K562 (cell line): Measurements from ENCODE around the gene C6orf15. TPM values are rescaled to one million over a fixed set of nuclear protein-coding genes. Genes with fewer than 3 reads are reported as not detected.

Source experiments
- ATAC-seq: fragments of 200-7000 bp; cut with Tn5 transposase; 3 replicates; pipeline ENCODE4 v1.9.1; 2020; ENCODE audit warnings: moderate library complexity
- BruUV-seq: library from RNA; stranded (reverse); fragments of 400-500 nt; replicated peaks from 2 replicates; lab custom pipeline; 2021; lab: Mats Ljungman, UMichigan
- CTCF ChIA-PET: fragments of 300-600 bp; formaldehyde crosslinking; extraction: SDS; loops from one replicate; lab custom pipeline; 2021; ENCODE audit warnings: low intra/inter-chr PET ratio; lab: Yijun Ruan, JAX
- POLR2A ChIA-PET: fragments of 300-600, 350-650 bp; sonication (Branson Sonifier 250); formaldehyde crosslinking; extraction: SDS; loops from one replicate; lab custom pipeline; 2021; ENCODE audit warnings: antibody characterized with exemption, inconsistent platforms; lab: Yijun Ruan, JAX
- DNase-seq, 4 experiments: peaks; one replicate each; pipeline versions ENCODE4 v3.0.0 to v3.0.0-alpha.2; 2011 to 2018; ENCODE audit warnings: low spot score in 3 of 4, mixed read lengths in 3 of 4; ENCODE audit errors: extremely low read depth in 1 of 4
- FAIRE-seq: peaks from 2 replicates; lab custom pipeline; 2011; peaks lifted over from hg19 to GRCh38; lab: Jason Lieb, UNC
- H2AFZ ChIP-seq: 2 replicates; pipeline ENCODE4 v1.6.0; 2011; ENCODE audit warnings: low read depth, low read length, control low read depth, inconsistent platforms
- H3K27ac ChIP-seq: fragments of 200-600 bp; 3 replicates; pipeline ENCODE4 v1.8.0; 2011; ENCODE audit warnings: low read depth, mild to moderate bottlenecking, control low read depth, inconsistent platforms, low read length, moderate library complexity, mixed read lengths; ENCODE audit errors: extremely low read depth
- H3K27me3 ChIP-seq, 2 experiments: fragments of 300-600 bp in 1 of 2; 2 replicates in 1 of 2; 3 replicates in 1 of 2; pipeline versions ENCODE4 v1.6.0 to v1.8.0; 2011; ENCODE audit warnings: inconsistent platforms in 2 of 2, low read length in 2 of 2, mild to moderate bottlenecking in 1 of 2, mixed read lengths in 1 of 2, moderate library complexity in 1 of 2; ENCODE audit not compliant: control insufficient read depth in 2 of 2, insufficient read depth in 2 of 2
- H3K36me3 ChIP-seq: fragments of 300-600 bp; 3 replicates; pipeline ENCODE4 v1.8.0; 2011; ENCODE audit warnings: mild to moderate bottlenecking, low read length, inconsistent platforms; ENCODE audit not compliant: control insufficient read depth, insufficient read depth
- H3K4me1 ChIP-seq, 2 experiments: fragments of 200-600 bp in 1 of 2; replicated peaks in 1 of 2; 2 replicates in 1 of 2; 3 replicates in 1 of 2; pipeline versions ENCODE4 v1.5.1 to v1.8.0; 2011; ENCODE audit warnings: inconsistent platforms in 2 of 2, low read length in 2 of 2, mild to moderate bottlenecking in 1 of 2, mixed read lengths in 1 of 2, moderate library complexity in 1 of 2; ENCODE audit not compliant: control insufficient read depth in 2 of 2, insufficient read depth in 2 of 2
- H3K4me2 ChIP-seq: 2 replicates; pipeline ENCODE4 v1.6.1; 2011; ENCODE audit warnings: low read length, control low read depth, inconsistent platforms, mixed read lengths; ENCODE audit not compliant: insufficient read depth
- H3K4me3 ChIP-seq: fragments of 200-600 bp; sonication (generic), shearing (Covaris generic); 2 replicates; pipeline ENCODE4 v1.5.1; 2016; ENCODE audit warnings: control low read depth, inconsistent platforms
- H3K79me2 ChIP-seq: fragments of 200-600 bp; 3 replicates; pipeline ENCODE4 v1.8.0; 2011; ENCODE audit warnings: low read length, inconsistent platforms; ENCODE audit not compliant: control insufficient read depth, insufficient read depth
- H3K9ac ChIP-seq, 2 experiments: 2 replicates each; pipeline versions ENCODE4 v1.6.0 to v1.6.1; 2011; ENCODE audit warnings: low read depth in 2 of 2, low read length in 2 of 2, control low read depth in 1 of 2, inconsistent platforms in 1 of 2, mild to moderate bottlenecking in 1 of 2, mixed read lengths in 1 of 2; ENCODE audit not compliant: insufficient read depth in 1 of 2
- H3K9me1 ChIP-seq: one replicate; pipeline ENCODE4 v1.6.0; 2011; ENCODE audit warnings: inconsistent platforms, mild to moderate bottlenecking, low read length, moderate library complexity; ENCODE audit not compliant: control insufficient read depth, insufficient read depth
- H3K9me3 ChIP-seq: replicated peaks from 2 replicates; pipeline ENCODE4 v1.5.1; 2011; ENCODE audit warnings: low read depth, low read length, inconsistent platforms; ENCODE audit not compliant: control insufficient read depth, insufficient read depth
- H4K20me1 ChIP-seq: replicated peaks from 2 replicates; pipeline ENCODE4 v1.6.1; 2011; ENCODE audit warnings: low read length, inconsistent platforms, mixed read lengths; ENCODE audit not compliant: control insufficient read depth, insufficient read depth
- ATF7 ChIP-seq: fragments of 450-650 bp; IDR thresholded peaks from 2 replicates; pipeline ENCODE4 v1.7.1; 2014; ENCODE audit warnings: mild to moderate bottlenecking, moderate library complexity
- HNRNPK ChIP-seq: fragments of 200-400 bp; formaldehyde crosslinking; IDR thresholded peaks from one replicate; pipeline ENCODE4 v1.6.1; 2018; ENCODE audit warnings: mild to moderate bottlenecking, low read depth, low read length; ENCODE audit not compliant: poor library complexity, severe bottlenecking
- PHTF2 ChIP-seq: fragments of 250-450 bp; sonication (Bioruptor Pico); IDR thresholded peaks from 2 replicates; pipeline ENCODE4 v1.5.0; 2021; ENCODE audit warnings: mild to moderate bottlenecking
- POLR3G ChIP-seq: IDR thresholded peaks from 2 replicates; pipeline ENCODE4 v1.6.1; 2011; ENCODE audit not compliant: insufficient read length, insufficient replicate concordance; ENCODE audit errors: extremely low read depth
- SIRT6 ChIP-seq: IDR thresholded peaks from one replicate; pipeline ENCODE4 v1.6.1; 2012; ENCODE audit warnings: low read depth, mild to moderate bottlenecking, control low read depth, inconsistent platforms, low read length, moderate library complexity
- WGBS: fragments of 100-300 bp; shearing (Covaris generic); methylation state at CpG from one replicate; pipeline ENCODE4 v1.1.6; 2016; ENCODE audit warnings: low coverage, mixed read lengths; ENCODE audit not compliant: insufficient coverage; ENCODE audit errors: missing lambda C conversion rate; 5-methylcytosine and 5-hydroxymethylcytosine counted together
- in situ Hi-C: fragments of 300-500 bp; cut with MboI; formaldehyde crosslinking; loops from 4 replicates; pipeline ENCODE4 v1.15.0; 2018; ENCODE audit warnings: inconsistent platforms, mixed read lengths
- intact Hi-C: fragments of 100-400 bp; cut with micrococcal nuclease; formaldehyde crosslinking; loops from 2 replicates; pipeline ENCODE4 v1.14.2; 2022
- polyA plus RNA-seq, 8 experiments: library from polyadenylated mRNA; depleted of rRNA in 4 of 8; stranded (reverse) in 5 of 8; unstranded in 3 of 8; fragments of >200 nt; fragmentation: Nextera tagmentation in 2 of 8; fragmentation: Illumina TruSeq in 1 of 8; extraction: Ambion mirVana in 2 of 8; extraction: Trizol in 1 of 8; gene quantifications; 2 replicates each; pipeline versions ENCODE4 v1.2.1 to v1.2.3, GENCODE V29; 2011 to 2014; ENCODE audit warnings: inconsistent platforms in 1 of 8, missing spikeins in 1 of 8
- total RNA-seq, 7 experiments: library from RNA; depleted of rRNA in 6 of 7; stranded (reverse); fragments of >200 nt in 6 of 7; fragmentation: Illumina TruSeq in 2 of 7; extraction: Trizol in 2 of 7; gene quantifications; 2 replicates each; pipeline versions ENCODE4 v1.2.1 to v1.2.3, GENCODE V29; 2011 to 2021; ENCODE audit warnings: low replicate concordance in 1 of 7
- TF ChIP-seq, protein P1 (sequence below): fragments of 250-450 bp; sonication (Bioruptor Pico); IDR thresholded peaks from 2 replicates; pipeline ENCODE4 v1.4.0; 2020

C6orf15 gene
- total and polyA plus RNA-seq, 9 of the 15 experiments (the other 6 are each of a cell fraction or from before 2014, with no cell fraction given): not detected

DNA sequence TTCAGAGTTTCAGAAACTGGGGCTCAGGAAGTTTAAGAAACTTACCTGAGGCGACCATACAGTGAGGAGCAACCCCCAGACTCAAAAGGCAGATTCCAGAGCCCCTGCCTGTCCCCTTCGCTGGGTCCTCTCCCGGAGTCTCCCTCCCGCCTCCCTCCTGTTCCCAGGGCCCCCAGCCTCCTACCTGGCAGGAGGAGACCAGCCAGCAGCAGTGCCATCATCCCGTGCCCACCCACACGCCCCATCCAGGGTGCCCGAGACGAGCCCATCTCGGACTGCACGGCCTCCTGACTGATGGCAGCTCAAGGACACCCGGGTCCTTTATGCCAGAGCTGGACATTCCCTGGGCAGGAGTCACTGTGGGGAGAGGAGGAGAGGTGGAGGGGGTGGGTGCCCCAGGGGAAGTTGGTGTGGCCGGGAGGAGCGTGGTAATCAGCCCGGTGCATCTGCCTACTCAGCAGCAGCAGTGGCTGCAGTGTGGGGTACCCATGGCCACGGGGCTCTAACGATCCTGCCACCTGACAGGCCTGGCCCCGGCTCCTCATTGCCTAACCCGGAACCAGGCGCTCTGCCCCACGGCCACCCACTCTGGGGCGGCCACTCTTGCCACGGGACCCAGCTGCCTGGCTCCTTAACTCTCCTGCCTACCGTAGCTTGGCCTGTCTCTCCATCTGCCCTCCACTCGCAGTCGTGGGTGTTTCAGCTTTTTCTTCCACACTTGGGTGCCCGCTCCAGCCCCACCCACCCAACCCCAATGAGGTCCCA, 8.0 kb upstream of the C6orf15 start, which contains the start of gene CDSN (continued):
- TF ChIP-seq, protein P1, sequence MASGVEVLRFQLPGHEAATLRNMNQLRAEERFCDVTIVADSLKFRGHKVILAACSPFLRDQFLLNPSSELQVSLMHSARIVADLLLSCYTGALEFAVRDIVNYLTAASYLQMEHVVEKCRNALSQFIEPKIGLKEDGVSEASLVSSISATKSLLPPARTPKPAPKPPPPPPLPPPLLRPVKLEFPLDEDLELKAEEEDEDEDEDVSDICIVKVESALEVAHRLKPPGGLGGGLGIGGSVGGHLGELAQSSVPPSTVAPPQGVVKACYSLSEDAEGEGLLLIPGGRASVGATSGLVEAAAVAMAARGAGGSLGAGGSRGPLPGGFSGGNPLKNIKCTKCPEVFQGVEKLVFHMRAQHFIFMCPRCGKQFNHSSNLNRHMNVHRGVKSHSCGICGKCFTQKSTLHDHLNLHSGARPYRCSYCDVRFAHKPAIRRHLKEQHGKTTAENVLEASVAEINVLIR (CRISPR knock-in tag): no peak
- no peak for TF ChIP-seq ATF7
- TF ChIP-seq HNRNPK: no peak
- TF ChIP-seq PHTF2: no peak
- no peak for TF ChIP-seq POLR3G

DNA sequence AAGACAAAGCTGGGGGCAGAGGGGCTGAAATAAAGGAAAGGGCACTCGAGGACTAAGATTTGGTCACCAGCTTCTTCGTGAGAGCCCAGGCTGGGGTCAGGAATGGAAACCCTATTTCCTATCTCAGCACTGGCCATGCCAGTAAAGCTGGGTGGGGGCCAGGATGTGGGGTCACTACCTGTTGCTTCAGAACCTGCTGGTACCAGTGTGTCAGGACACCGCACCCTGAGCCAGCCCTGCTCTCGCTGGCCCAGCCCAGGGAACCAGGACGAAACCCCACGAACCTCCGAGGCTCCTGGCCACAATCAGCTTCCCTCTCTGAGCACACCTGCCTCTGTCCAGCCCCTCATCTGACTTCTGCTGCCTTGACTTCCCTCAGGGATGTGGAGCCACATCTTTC, 5.8 kb upstream of the C6orf15 start:
- Histone ChIP-seq H2AFZ (no peak overlapping the region), H3K4me3 (no peak overlapping the region), H3K9me3 (no peaks in the 10 kb centered on the region), H4K20me1 (peaks cover 3% of the 10 kb centered on the region; the same call in 1 of the 2 replicates), H3K79me2 (no peaks in the 10 kb centered on the region), H3K36me3 (no peaks in the 10 kb centered on the region), H3K9ac (no peak overlapping the region), H3K4me2 (no peak overlapping the region), H3K27me3 (peaks cover 52 to 83% of the 10 kb centered on the region in 2 experiments), H3K27ac (no peak overlapping the region), H3K9me1 (no peaks in the 10 kb centered on the region), H3K4me1 (peaks cover 0 to 14% of the 10 kb centered on the region in 2 experiments; a peak in 3 of 5 replicates)
- BruUV-seq: no TSS peak
- in situ Hi-C loops: no loop called here
- FAIRE-seq (no peak), DNase-seq (no peak), ATAC-seq (no peak)
- POLR2A ChIA-PET: interaction anchor here (0.6 kb wide), 1 partner anchor 11 kb away, joined by 3 read pairs; no protein-coding TSS in a partner anchor
- WGBS: 0% methylated on average over 7 of the region's 7 CpGs
- CTCF ChIA-PET: no interaction called here
- intact Hi-C loops: no loop called here
- TF ChIP-seq SIRT6: no peak
